ENCODE results near the gene DNAAF5. TPM values are rescaled to one million over a fixed set of nuclear protein-coding genes. Genes with fewer than 3 reads are reported as not detected.
"Not testable (repeated sequence)": the region's sequence is repeated elsewhere in the genome, so short reads cannot be mapped to it uniquely, and the experiment has no call there.

The DNAAF5 gene
- total RNA-seq, 2 experiments from 2014 or later = 42.6 to 58.5 TPM

DNA sequence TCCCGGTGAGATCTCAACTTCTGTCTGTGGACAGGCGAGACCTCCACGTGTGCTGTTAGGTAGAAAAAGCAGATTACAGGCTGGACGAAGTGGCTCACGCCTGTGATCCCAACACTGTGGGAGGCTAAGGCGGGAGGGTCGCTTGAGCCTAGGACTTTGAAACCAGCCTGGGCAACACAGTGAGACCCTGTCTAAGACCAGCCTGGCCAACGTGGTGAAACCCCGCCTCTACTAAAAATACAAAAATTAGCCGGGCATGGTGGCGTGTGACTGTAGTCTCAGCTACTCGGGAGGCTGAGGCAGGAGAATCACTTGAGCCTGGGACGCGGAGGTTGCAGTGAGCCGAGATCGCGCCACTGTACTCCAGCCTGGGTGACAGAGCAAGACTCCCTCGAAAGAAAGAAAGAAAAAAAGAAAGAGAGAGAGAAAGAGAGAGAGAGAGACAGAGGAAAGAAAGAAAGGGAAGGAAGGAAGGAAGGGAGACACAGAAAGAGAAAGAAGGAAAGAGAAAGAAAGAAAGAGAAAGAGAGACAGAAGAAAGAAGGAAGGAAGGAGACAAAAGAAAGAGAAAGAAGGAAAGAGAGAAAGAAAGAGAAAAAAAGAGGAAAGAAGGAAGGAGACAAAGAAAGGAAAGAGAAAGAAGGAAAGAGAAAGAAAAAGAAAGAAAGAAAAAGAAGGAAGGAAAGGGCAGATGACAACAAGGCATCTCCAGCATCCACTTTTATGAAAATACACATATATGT is 76.2 kb downstream of the DNAAF5 start:
- Histone ChIP-seq H4K20me1 (ENCODE audit: insufficient read depth, low read length) (no peaks in the 10 kb centered on the region), H3K9me3 (ENCODE audit: low read length) (no peaks in the 10 kb centered on the region), H2AFZ (ENCODE audit: low read length) (no peak overlapping the region), H3K4me3 (ENCODE audit: low read depth, low read length, poor library complexity, severe bottlenecking) (no peak overlapping the region), H3K9me2 (ENCODE audit: insufficient read depth, low read length) (no peaks in the 10 kb centered on the region), H3K4me1 (ENCODE audit: insufficient read depth, low read length, poor library complexity, severe bottlenecking) (no peaks in the 10 kb centered on the region), H3K79me2 (ENCODE audit: insufficient read depth, low read depth, low read length) (no peaks in the 10 kb centered on the region), H3K36me3 (ENCODE audit: insufficient read depth, low read length) (no peaks in the 10 kb centered on the region; the same call in 1 of the 2 replicates), H3K27ac (ENCODE audit: low read depth, low read length, poor library complexity, severe bottlenecking) (no peak overlapping the region), H3K4me2 (ENCODE audit: low read length) (no peak overlapping the region)
- DNase-seq (ENCODE audit: low spot score) = no peak
- POLR2A ChIA-PET = no interaction called here
- BruUV-seq (replicated peaks) = no TSS peak
- CTCF ChIA-PET (ENCODE audit: unreplicated experiment) = no interaction called here
- intact Hi-C loops (cut with micrococcal nuclease; ENCODE audit: unreplicated experiment) = no loop called here
- TF ChIP-seq CTCF (conservative IDR thresholded peaks at IDR 0.05; ENCODE audit: low read length) (no peak), EZH2phosphoT487 (IDR thresholded peaks at IDR 0.05; ENCODE audit: borderline replicate concordance, low read depth, low read length) (no peak)

- Histone ChIP-seq H4K20me1 (ENCODE audit: insufficient read depth, low read length) (no peaks in the 10 kb centered on the region), H3K4me2 (ENCODE audit: low read length) (no peak overlapping the region), H3K36me3 (ENCODE audit: insufficient read depth, low read length) (no peaks in the 10 kb centered on the region; the same call in 1 of the 2 replicates), H3K27ac (ENCODE audit: low read depth, low read length, poor library complexity, severe bottlenecking) (no peak overlapping the region), H3K9me3 (ENCODE audit: low read length) (no peaks in the 10 kb centered on the region), H3K79me2 (ENCODE audit: insufficient read depth, low read depth, low read length) (no peaks in the 10 kb centered on the region), H3K4me1 (ENCODE audit: insufficient read depth, low read length, poor library complexity, severe bottlenecking) (no peaks in the 10 kb centered on the region), H3K4me3 (ENCODE audit: low read depth, low read length, poor library complexity, severe bottlenecking) (no peak overlapping the region), H2AFZ (ENCODE audit: low read length) (no peak overlapping the region), H3K9me2 (ENCODE audit: insufficient read depth, low read length) (no peaks in the 10 kb centered on the region)
- CTCF ChIA-PET (ENCODE audit: unreplicated experiment) = no interaction called here
- intact Hi-C loops (cut with micrococcal nuclease; ENCODE audit: unreplicated experiment) = no loop called here
- DNase-seq (ENCODE audit: low spot score) = no peak
- no peak for TF ChIP-seq CTCF (conservative IDR thresholded peaks at IDR 0.05; ENCODE audit: low read length)
- TF ChIP-seq EZH2phosphoT487 (IDR thresholded peaks at IDR 0.05; ENCODE audit: borderline replicate concordance, low read depth, low read length) = no peak
- no TSS peak for BruUV-seq (replicated peaks)
- POLR2A ChIA-PET = no interaction called here
Measured at GRCh38 chr7:803243-803635, 76.7 kb downstream of the DNAAF5 start.

- H3K4me2 ChIP-seq (ENCODE audit: low read length); H2AFZ ChIP-seq (ENCODE audit: low read length); BruUV-seq (replicated peaks); H4K20me1 ChIP-seq (ENCODE audit: insufficient read depth, low read length); H3K36me3 ChIP-seq (ENCODE audit: insufficient read depth, low read length); H3K27ac ChIP-seq (ENCODE audit: low read depth, low read length, poor library complexity, severe bottlenecking); intact Hi-C loops (cut with micrococcal nuclease; ENCODE audit: unreplicated experiment); H3K9me3 ChIP-seq (ENCODE audit: low read length); H3K4me1 ChIP-seq (ENCODE audit: insufficient read depth, low read length, poor library complexity, severe bottlenecking); CTCF ChIA-PET (ENCODE audit: unreplicated experiment); H3K9me2 ChIP-seq (ENCODE audit: insufficient read depth, low read length); H3K4me3 ChIP-seq (ENCODE audit: low read depth, low read length, poor library complexity, severe bottlenecking); DNase-seq (ENCODE audit: low spot score); H3K79me2 ChIP-seq (ENCODE audit: insufficient read depth, low read depth, low read length): not testable (repeated sequence)
- POLR2A ChIA-PET = interaction anchor here (0.7 kb wide), 1 partner anchor 487 kb away, joined by 3 read pairs; no protein-coding TSS in a partner anchor
Measured at GRCh38 chr7:803796-804195, 77.3 kb downstream of the DNAAF5 start.
